Measurements from ENCODE around the gene KIFAP3.
"Not testable (repeated sequence)": the region's sequence is repeated elsewhere in the genome, so short reads cannot be mapped to it uniquely, and the experiment has no call there.

The KIFAP3 gene

DNA sequence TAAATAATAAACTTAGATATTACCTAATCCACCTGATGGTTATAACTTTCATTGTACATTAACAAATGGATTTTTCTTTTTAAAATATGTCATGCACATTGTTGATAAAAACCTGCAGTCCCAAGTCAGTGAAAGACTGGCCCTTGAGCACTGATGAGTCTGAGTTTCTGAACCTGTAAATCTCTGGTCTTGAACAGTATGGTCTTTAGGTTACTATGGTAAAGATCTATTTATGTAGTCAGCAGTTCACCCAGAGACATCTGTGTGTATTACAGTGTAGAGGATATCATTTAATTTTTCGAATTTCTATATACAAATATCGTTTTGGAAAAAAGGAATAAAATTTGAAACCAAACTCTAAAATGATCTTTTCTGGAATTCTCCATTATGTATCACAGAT lies 150.4 kb downstream of the KIFAP3 start:
- DNase-seq (ENCODE audit: low read depth) = no peak
- H3K4me3 ChIP-seq (ENCODE audit: low read length) = no peak overlapping the region
- no peak for TF ChIP-seq CTCF (conservative IDR thresholded peaks at IDR 0.05; ENCODE audit: low read length)

GRCh38 chr1:169921080-169921479 lies 153.4 kb downstream of the KIFAP3 start:
- no peak overlapping the region for H3K4me3 ChIP-seq (ENCODE audit: low read length)
- TF ChIP-seq CTCF (conservative IDR thresholded peaks at IDR 0.05; ENCODE audit: low read length) = no peak
- no peak for DNase-seq (ENCODE audit: low read depth)

GRCh38 chr1:169918927-169919326 lies 155.6 kb downstream of the KIFAP3 start:
- no peak for TF ChIP-seq CTCF (conservative IDR thresholded peaks at IDR 0.05; ENCODE audit: low read length)
- DNase-seq (ENCODE audit: low read depth) = no peak
- H3K4me3 ChIP-seq (ENCODE audit: low read length) = no peak overlapping the region

DNA sequence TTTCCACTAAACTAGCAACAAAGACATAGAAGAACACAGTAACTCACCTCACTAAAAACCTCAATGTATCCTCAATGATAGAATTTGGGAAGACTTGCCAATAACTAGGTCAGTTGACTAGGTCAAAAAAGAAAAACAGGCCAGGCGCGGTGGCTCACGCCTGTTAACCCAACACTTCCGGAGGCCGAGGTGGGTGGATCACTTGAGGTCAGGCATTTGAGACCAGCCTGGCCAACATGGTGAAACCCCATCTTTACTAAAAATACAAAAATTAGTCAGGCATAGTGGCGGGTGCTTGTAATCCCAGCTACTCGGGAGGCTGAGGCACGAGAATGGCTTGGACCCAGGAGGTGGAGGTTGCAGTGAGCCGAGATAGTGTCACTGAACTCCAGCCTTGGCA lies 156.3 kb downstream of the KIFAP3 start:
- not testable (repeated sequence) for DNase-seq (ENCODE audit: low read depth); H3K4me3 ChIP-seq (ENCODE audit: low read length)

- DNase-seq (ENCODE audit: low read depth) = no peak
- H3K4me3 ChIP-seq (ENCODE audit: low read length) = no peak overlapping the region
- no peak for TF ChIP-seq CTCF (conservative IDR thresholded peaks at IDR 0.05; ENCODE audit: low read length)
Measured at GRCh38 chr1:169915150-169915549, 159.3 kb downstream of the KIFAP3 start.

GRCh38 chr1:169914531-169914930 lies 160.0 kb downstream of the KIFAP3 start:
- TF ChIP-seq CTCF (conservative IDR thresholded peaks at IDR 0.05; ENCODE audit: low read length) = no peak
- DNase-seq (ENCODE audit: low read depth) = peak; percentile 11
- H3K4me3 ChIP-seq (ENCODE audit: low read length) = no peak overlapping the region

DNA sequence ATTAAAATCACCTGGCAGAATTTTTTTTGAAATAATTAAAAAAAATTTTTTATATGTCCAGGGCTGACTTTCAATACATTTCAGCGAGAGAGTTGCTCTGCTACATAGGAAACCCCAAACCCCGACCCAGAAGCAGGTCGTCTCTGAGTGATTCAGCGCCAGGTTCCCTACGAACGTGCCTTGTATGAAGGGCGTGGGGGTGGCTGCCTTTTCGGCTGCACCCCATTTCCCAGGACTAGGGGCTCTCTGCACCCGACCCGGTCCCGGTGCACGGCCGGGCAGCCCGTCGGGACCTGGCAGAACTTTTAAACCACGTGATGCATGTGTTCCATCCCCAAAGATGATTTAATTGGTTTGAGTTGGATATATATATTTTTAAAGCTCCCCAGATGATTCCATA lies 165.0 kb downstream of the KIFAP3 start:
- no peak overlapping the region for H3K4me3 ChIP-seq (ENCODE audit: low read length)
- DNase-seq (ENCODE audit: low read depth) = no peak
- no peak for TF ChIP-seq CTCF (conservative IDR thresholded peaks at IDR 0.05; ENCODE audit: low read length)

DNA sequence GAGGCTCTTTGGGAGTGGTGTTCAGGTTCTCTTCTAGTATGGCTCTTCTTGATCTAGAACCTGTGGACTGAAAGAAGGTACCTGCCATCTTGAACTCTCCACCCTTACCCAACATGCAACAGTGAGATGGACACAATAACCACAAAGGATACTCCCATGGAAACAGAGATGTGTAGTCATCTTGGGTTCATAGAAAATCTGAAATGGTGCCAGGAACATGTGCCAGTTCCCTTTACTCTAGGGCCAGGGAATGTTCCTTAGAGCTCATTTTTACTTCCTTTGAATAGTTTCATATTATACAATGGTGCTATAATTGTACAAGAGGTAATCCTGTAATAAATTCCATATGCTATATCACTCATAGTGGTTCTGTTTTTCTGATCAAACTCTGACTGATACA lies 167.6 kb downstream of the KIFAP3 start:
- no peak for TF ChIP-seq CTCF (conservative IDR thresholded peaks at IDR 0.05; ENCODE audit: low read length)
- peak; percentile 56 for DNase-seq (ENCODE audit: low read depth)
- H3K4me3 ChIP-seq (ENCODE audit: low read length) = no peak overlapping the region
